H9 (cell line): Measurements from ENCODE around the gene ZG16. TPM values are rescaled to one million over a fixed set of nuclear protein-coding genes. Genes with fewer than 3 reads are reported as not detected.
"Not testable (repeated sequence)": the region's sequence is repeated elsewhere in the genome, so short reads cannot be mapped to it uniquely, and the experiment has no call there.

Source experiments
- DNase-seq: peaks from one replicate; pipeline ENCODE4 v3.0.0-alpha.2; 2017
- H2AFZ ChIP-seq: one replicate; pipeline ENCODE4 v1.6.1; 2013; ENCODE audit warnings: mild to moderate bottlenecking, low read length, control low read depth, moderate library complexity
- H2AK5ac ChIP-seq: 2 replicates; pipeline ENCODE4 v1.6.1; 2013; ENCODE audit warnings: low read length, control low read depth, mixed read lengths; ENCODE audit not compliant: insufficient read length
- H2BK120ac ChIP-seq: one replicate; pipeline ENCODE4 v1.6.1; 2013; ENCODE audit warnings: low read depth, mild to moderate bottlenecking, low read length, control low read depth, inconsistent platforms; ENCODE audit not compliant: poor library complexity, severe bottlenecking
- H2BK12ac ChIP-seq: 2 replicates; pipeline ENCODE4 v1.6.1; 2013; ENCODE audit warnings: low read length, control low read depth, mixed read lengths, low read depth; ENCODE audit not compliant: insufficient read length
- H2BK15ac ChIP-seq: 2 replicates; pipeline ENCODE4 v1.6.1; 2013; ENCODE audit warnings: low read depth, low read length, control low read depth
- H2BK20ac ChIP-seq: one replicate; pipeline ENCODE4 v1.6.1; 2013; ENCODE audit warnings: low read depth, mild to moderate bottlenecking, low read length, control low read depth, inconsistent platforms; ENCODE audit not compliant: poor library complexity, severe bottlenecking
- H2BK5ac ChIP-seq: 2 replicates; pipeline ENCODE4 v1.6.1; 2013; ENCODE audit warnings: low read length, control low read depth, mixed read lengths; ENCODE audit not compliant: insufficient read length
- H3K14ac ChIP-seq: 2 replicates; pipeline ENCODE4 v1.6.1; 2013; ENCODE audit warnings: low read length, control low read depth; ENCODE audit not compliant: insufficient read depth
- H3K18ac ChIP-seq: 2 replicates; pipeline ENCODE4 v1.6.1; 2013; ENCODE audit warnings: low read depth, mild to moderate bottlenecking, mixed read lengths, low read length, control low read depth; ENCODE audit not compliant: insufficient read length
- H3K23ac ChIP-seq: 2 replicates; pipeline ENCODE4 v1.6.1; 2013; ENCODE audit warnings: low read length, control low read depth, mixed read lengths, low read depth; ENCODE audit not compliant: insufficient read length
- H3K23me2 ChIP-seq: 2 replicates; pipeline ENCODE4 v1.6.1; 2013; ENCODE audit warnings: low read depth, mild to moderate bottlenecking, mixed read lengths, low read length, control low read depth; ENCODE audit not compliant: insufficient read length, poor library complexity, severe bottlenecking
- H3K27ac ChIP-seq: 2 replicates; pipeline ENCODE4 v1.5.1; 2013; ENCODE audit warnings: low read length, control low read depth, mixed read lengths, low read depth; ENCODE audit not compliant: insufficient read length
- H3K27me3 ChIP-seq: 2 replicates; pipeline ENCODE4 v1.6.1; 2013; ENCODE audit warnings: low read length, control low read depth, inconsistent platforms; ENCODE audit not compliant: insufficient read depth
- H3K4ac ChIP-seq: 2 replicates; pipeline ENCODE4 v1.6.1; 2013; ENCODE audit warnings: low read depth, mild to moderate bottlenecking, control low read depth, inconsistent platforms, low read length, moderate library complexity
- H3K4me1 ChIP-seq: 2 replicates; pipeline ENCODE4 v1.6.1; 2013; ENCODE audit warnings: low read length, control low read depth, inconsistent platforms; ENCODE audit not compliant: insufficient read depth
- H3K4me2 ChIP-seq: 2 replicates; pipeline ENCODE4 v1.6.1; 2013; ENCODE audit warnings: low read length, control low read depth, mixed read lengths; ENCODE audit not compliant: insufficient read length, insufficient read depth
- H3K56ac ChIP-seq: 2 replicates; pipeline ENCODE4 v1.6.1; 2013; ENCODE audit warnings: low read depth, mild to moderate bottlenecking, mixed read lengths, low read length, control low read depth; ENCODE audit not compliant: insufficient read length
- H3K79me1 ChIP-seq: 2 replicates; pipeline ENCODE4 v1.6.1; 2013; ENCODE audit warnings: low read depth, mild to moderate bottlenecking, moderate library complexity, low read length, control low read depth, inconsistent platforms; ENCODE audit not compliant: insufficient read depth, poor library complexity, severe bottlenecking
- H3K79me2 ChIP-seq: 2 replicates; pipeline ENCODE4 v1.6.1; 2013; ENCODE audit warnings: low read length, control low read depth, inconsistent platforms; ENCODE audit not compliant: insufficient read depth
- H3K9ac ChIP-seq: 2 replicates; pipeline ENCODE4 v1.6.1; 2013; ENCODE audit warnings: low read length, control low read depth, mixed read lengths; ENCODE audit not compliant: insufficient read length; ENCODE audit errors: extremely low read depth
- H3K9me3 ChIP-seq: one replicate; pipeline ENCODE4 v1.6.1; 2013; ENCODE audit warnings: low read depth, low read length, inconsistent platforms; ENCODE audit not compliant: control insufficient read depth
- H3T11ph ChIP-seq: one replicate; pipeline ENCODE4 v1.6.1; 2013; ENCODE audit warnings: mild to moderate bottlenecking, low read length, control low read depth, inconsistent platforms
- H4K20me1 ChIP-seq: one replicate; pipeline ENCODE4 v1.6.1; 2013; ENCODE audit not compliant: control insufficient read depth, insufficient read length, insufficient read depth
- H4K5ac ChIP-seq: 2 replicates; pipeline ENCODE4 v1.6.1; 2013; ENCODE audit warnings: low read depth, mild to moderate bottlenecking, mixed read lengths, low read length, control low read depth; ENCODE audit not compliant: insufficient read length
- H4K8ac ChIP-seq: replicated peaks from 2 replicates; pipeline ENCODE4 v1.6.1; 2013; ENCODE audit warnings: low read length, control low read depth, mixed read lengths, low read depth; ENCODE audit not compliant: insufficient read length
- H4K91ac ChIP-seq: 2 replicates; pipeline ENCODE4 v1.6.1; 2013; ENCODE audit warnings: low read depth, mild to moderate bottlenecking, moderate library complexity, mixed read lengths, low read length, control low read depth; ENCODE audit not compliant: insufficient read length
- H3K27ac Mint-ChIP-seq, 3 experiments: 2 replicates in 2 of 3; 3 replicates in 1 of 3; pipeline ENCODE4 v1.8.0; 2020 to 2021; ENCODE audit warnings: mixed read lengths in 3 of 3, mild to moderate bottlenecking in 1 of 3, moderate library complexity in 1 of 3
- H3K27me3 Mint-ChIP-seq: 2 replicates; pipeline ENCODE4 v1.8.0; 2021; ENCODE audit warnings: low read depth, mild to moderate bottlenecking, moderate library complexity, mixed read lengths
- H3K36me3 Mint-ChIP-seq, 3 experiments: 2 replicates in 2 of 3; 3 replicates in 1 of 3; pipeline ENCODE4 v1.8.0; 2020 to 2021; ENCODE audit warnings: low read depth in 3 of 3, mixed read lengths in 3 of 3; ENCODE audit not compliant: insufficient read depth in 1 of 3
- H3K4me1 Mint-ChIP-seq, 2 experiments: 2 replicates each; pipeline ENCODE4 v1.8.0; 2020; ENCODE audit warnings: mixed read lengths in 2 of 2
- H3K4me3 Mint-ChIP-seq, 2 experiments: 2 replicates in 1 of 2; 3 replicates in 1 of 2; pipeline ENCODE4 v1.8.0; 2020 to 2021; ENCODE audit warnings: mild to moderate bottlenecking in 2 of 2, mixed read lengths in 2 of 2, moderate library complexity in 1 of 2
- H3K9me3 Mint-ChIP-seq, 2 experiments: 2 replicates in 1 of 2; 3 replicates in 1 of 2; pipeline ENCODE4 v1.8.0; 2020; ENCODE audit warnings: mild to moderate bottlenecking in 2 of 2, mixed read lengths in 2 of 2, moderate library complexity in 1 of 2
- WGBS: extraction: QIAGEN DNeasy Blood & Tissue Kit; methylation state at CpG from one replicate; pipeline ENCODE4 v1.1.7; 2013; ENCODE audit warnings: missing lambda C conversion rate, low lambda C conversion rate, mixed read lengths; ENCODE audit not compliant: insufficient read length; ENCODE audit errors: extremely low coverage; 5-methylcytosine and 5-hydroxymethylcytosine counted together
- total RNA-seq: library from RNA; stranded (reverse); gene quantifications from 2 replicates; pipeline ENCODE4 v1.2.1, GENCODE V29; 2021
- TF ChIP-seq, protein P1 (sequence below): fragments of 200-600 bp; sonication (generic); conservative IDR thresholded peaks from 3 replicates; pipeline ENCODE4 v1.8.0; 2021; ENCODE audit warnings: antibody characterized with exemption, mild to moderate bottlenecking

ZG16 gene
- total RNA-seq, 1 experiment from 2014 or later: not detected

- H3K56ac ChIP-seq: no peak overlapping the region
- no peaks in the 10 kb centered on the region for H3K4me1 ChIP-seq
- H3K27ac Mint-ChIP-seq: no peak overlapping the region
- H3K27me3 ChIP-seq: no peaks in the 10 kb centered on the region
- no peaks in the 10 kb centered on the region for H3K79me1 ChIP-seq
- H4K5ac ChIP-seq: no peak overlapping the region
- no peak overlapping the region for H2BK15ac ChIP-seq
- H4K20me1 ChIP-seq: no peaks in the 10 kb centered on the region
- no peak overlapping the region for H2BK120ac ChIP-seq
- H3K4me1 Mint-ChIP-seq: peaks cover 5 to 14% of the 10 kb centered on the region in 2 experiments; a peak in 2 of 4 replicates
- no CpG with 5 or more reads among the region's 1 CpG for WGBS
- H2BK5ac ChIP-seq: no peak overlapping the region
- H3K9me3 ChIP-seq: no peaks in the 10 kb centered on the region
- TF ChIP-seq, protein P1, sequence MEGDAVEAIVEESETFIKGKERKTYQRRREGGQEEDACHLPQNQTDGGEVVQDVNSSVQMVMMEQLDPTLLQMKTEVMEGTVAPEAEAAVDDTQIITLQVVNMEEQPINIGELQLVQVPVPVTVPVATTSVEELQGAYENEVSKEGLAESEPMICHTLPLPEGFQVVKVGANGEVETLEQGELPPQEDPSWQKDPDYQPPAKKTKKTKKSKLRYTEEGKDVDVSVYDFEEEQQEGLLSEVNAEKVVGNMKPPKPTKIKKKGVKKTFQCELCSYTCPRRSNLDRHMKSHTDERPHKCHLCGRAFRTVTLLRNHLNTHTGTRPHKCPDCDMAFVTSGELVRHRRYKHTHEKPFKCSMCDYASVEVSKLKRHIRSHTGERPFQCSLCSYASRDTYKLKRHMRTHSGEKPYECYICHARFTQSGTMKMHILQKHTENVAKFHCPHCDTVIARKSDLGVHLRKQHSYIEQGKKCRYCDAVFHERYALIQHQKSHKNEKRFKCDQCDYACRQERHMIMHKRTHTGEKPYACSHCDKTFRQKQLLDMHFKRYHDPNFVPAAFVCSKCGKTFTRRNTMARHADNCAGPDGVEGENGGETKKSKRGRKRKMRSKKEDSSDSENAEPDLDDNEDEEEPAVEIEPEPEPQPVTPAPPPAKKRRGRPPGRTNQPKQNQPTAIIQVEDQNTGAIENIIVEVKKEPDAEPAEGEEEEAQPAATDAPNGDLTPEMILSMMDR: no peak
- no peak overlapping the region for H3T11ph ChIP-seq
- no peak overlapping the region for H2BK20ac ChIP-seq
- H3K4me2 ChIP-seq: no peak overlapping the region
- no peak overlapping the region for H3K4ac ChIP-seq
- H3K9me3 Mint-ChIP-seq: no peaks in the 10 kb centered on the region; a peak in 1 of 5 replicates
- H3K9ac ChIP-seq: no peak overlapping the region
- no peaks in the 10 kb centered on the region; the same call in 1 of the 2 replicates for H3K27me3 Mint-ChIP-seq
- no peak overlapping the region for H4K8ac ChIP-seq
- no peak overlapping the region for H3K4me3 Mint-ChIP-seq
- H2BK12ac ChIP-seq: no peak overlapping the region
- no peak overlapping the region for H3K23ac ChIP-seq
- no peak overlapping the region for H4K91ac ChIP-seq
- H3K36me3 Mint-ChIP-seq: no peaks in the 10 kb centered on the region
- H3K27ac ChIP-seq: no peak overlapping the region
- no peak overlapping the region for H3K18ac ChIP-seq
- H3K23me2 ChIP-seq: no peaks in the 10 kb centered on the region
- no peak overlapping the region for H2AFZ ChIP-seq
- no peak overlapping the region for H3K14ac ChIP-seq
- no peak overlapping the region for H2AK5ac ChIP-seq
- H3K79me2 ChIP-seq: no peaks in the 10 kb centered on the region
- DNase-seq: no peak
Observed at GRCh38 chr16:29756654-29757053, 21.4 kb upstream of the ZG16 start.

DNA sequence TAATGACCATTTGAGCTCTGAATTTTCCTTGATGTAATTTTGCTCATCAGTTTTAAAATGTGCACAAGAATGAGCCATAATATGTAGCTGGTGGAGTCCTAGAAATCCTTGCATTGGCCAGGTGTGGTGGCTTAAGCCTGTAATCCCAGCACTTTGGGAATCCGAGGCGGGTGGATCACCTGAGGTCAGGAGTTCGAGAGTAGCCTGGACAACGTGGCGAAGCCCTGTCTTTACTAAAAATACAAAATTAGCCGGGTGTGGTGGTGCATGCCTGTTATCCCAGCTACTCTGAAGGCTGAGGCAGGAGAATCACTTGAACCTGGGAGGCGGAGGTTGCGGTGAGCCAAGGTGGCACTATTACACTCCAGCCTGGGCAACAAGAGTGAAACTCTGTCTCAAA, 21.0 kb upstream of the ZG16 start:
- H2BK20ac ChIP-seq: not testable (repeated sequence)

More for the DNA sequence above, 21.0 kb upstream of the ZG16 start:
- DNase-seq, H3K79me2 ChIP-seq, H3K18ac ChIP-seq, H3K9me3 Mint-ChIP-seq, H4K5ac ChIP-seq, H3K4ac ChIP-seq, H2AFZ ChIP-seq, H3K4me3 Mint-ChIP-seq, H3K36me3 Mint-ChIP-seq, H4K91ac ChIP-seq, H3K4me1 ChIP-seq, H3K27ac ChIP-seq, H3K9me3 ChIP-seq, H3K23ac ChIP-seq, H4K8ac ChIP-seq, H3K27me3 ChIP-seq, H3K23me2 ChIP-seq, H3K4me2 ChIP-seq, H2BK12ac ChIP-seq, H3K27ac Mint-ChIP-seq, H3K79me1 ChIP-seq, H2AK5ac ChIP-seq, H3K27me3 Mint-ChIP-seq, H2BK15ac ChIP-seq, H4K20me1 ChIP-seq, H3T11ph ChIP-seq, H3K14ac ChIP-seq, H2BK5ac ChIP-seq, H3K56ac ChIP-seq, H2BK120ac ChIP-seq, H3K9ac ChIP-seq: not testable (repeated sequence)
- peaks cover 5 to 17% of the 10 kb centered on the region in 2 experiments; a peak in 2 of 4 replicates for H3K4me1 Mint-ChIP-seq
- no CpG with 5 or more reads among the region's 8 CpGs for WGBS
